MM.1S (cell line): ENCODE data around the gene ENTPD2.

ENCODE experiments used
- EZH2 ChIP-seq: fragments of 300-600 bp; sonication (generic); optimal IDR thresholded peaks from 2 replicates; pipeline ENCODE3; 2017; ENCODE audit warnings: low read depth, mild to moderate bottlenecking, antibody characterized with exemption, low read length, mixed read lengths
- EZH2phosphoT487 ChIP-seq: fragments of 300-600 bp; sonication (generic); IDR thresholded peaks from 2 replicates; pipeline ENCODE4 v1.6.1; 2018; ENCODE audit warnings: antibody characterized with exemption, low read length
- TF ChIP-seq, protein P1 (sequence below): fragments of 300-600 bp; sonication (generic); IDR thresholded peaks from 2 replicates; pipeline ENCODE4 v1.5.1; 2016; ENCODE audit warnings: antibody characterized with exemption, low read length, mixed read lengths

GRCh38 chr9:137078701-137079400, 25.0 kb upstream of the ENTPD2 start:
- TF ChIP-seq, protein P1, sequence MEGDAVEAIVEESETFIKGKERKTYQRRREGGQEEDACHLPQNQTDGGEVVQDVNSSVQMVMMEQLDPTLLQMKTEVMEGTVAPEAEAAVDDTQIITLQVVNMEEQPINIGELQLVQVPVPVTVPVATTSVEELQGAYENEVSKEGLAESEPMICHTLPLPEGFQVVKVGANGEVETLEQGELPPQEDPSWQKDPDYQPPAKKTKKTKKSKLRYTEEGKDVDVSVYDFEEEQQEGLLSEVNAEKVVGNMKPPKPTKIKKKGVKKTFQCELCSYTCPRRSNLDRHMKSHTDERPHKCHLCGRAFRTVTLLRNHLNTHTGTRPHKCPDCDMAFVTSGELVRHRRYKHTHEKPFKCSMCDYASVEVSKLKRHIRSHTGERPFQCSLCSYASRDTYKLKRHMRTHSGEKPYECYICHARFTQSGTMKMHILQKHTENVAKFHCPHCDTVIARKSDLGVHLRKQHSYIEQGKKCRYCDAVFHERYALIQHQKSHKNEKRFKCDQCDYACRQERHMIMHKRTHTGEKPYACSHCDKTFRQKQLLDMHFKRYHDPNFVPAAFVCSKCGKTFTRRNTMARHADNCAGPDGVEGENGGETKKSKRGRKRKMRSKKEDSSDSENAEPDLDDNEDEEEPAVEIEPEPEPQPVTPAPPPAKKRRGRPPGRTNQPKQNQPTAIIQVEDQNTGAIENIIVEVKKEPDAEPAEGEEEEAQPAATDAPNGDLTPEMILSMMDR, result no peak
- TF ChIP-seq EZH2, result no peak
- no peak for TF ChIP-seq EZH2phosphoT487
